GM19467 (cell line): Measurements from ENCODE around the gene MOB2.

ENCODE experiments used
- ATAC-seq: cut with Tn5 transposase; IDR thresholded peaks from one replicate; pipeline ENCODE4 v1.9.1; 2021; ENCODE audit warnings: mild to moderate bottlenecking, moderate library complexity; ENCODE audit not compliant: unreplicated experiment

The MOB2 gene

GRCh38 chr11:1505480-1505879 is 18.9 kb upstream of the MOB2 start:
- no peak for ATAC-seq

GRCh38 chr11:1504581-1505290 is 18.2 kb upstream of the MOB2 start:
- no peak for ATAC-seq

- ATAC-seq: no peak
Measured at GRCh38 chr11:1504138-1504537, 17.6 kb upstream of the MOB2 start.

- ATAC-seq: no peak
Measured at GRCh38 chr11:1503708-1504104, 17.1 kb upstream of the MOB2 start.

- no peak for ATAC-seq
Measured at GRCh38 chr11:1502954-1503707, 16.6 kb upstream of the MOB2 start.

- ATAC-seq: no peak
Measured at GRCh38 chr11:1502168-1502953, 15.8 kb upstream of the MOB2 start.

- ATAC-seq: no peak
Measured at GRCh38 chr11:1501421-1502167, 15.0 kb upstream of the MOB2 start.

- ATAC-seq: no peak
Measured at GRCh38 chr11:1500466-1501420, 14.2 kb upstream of the MOB2 start.

- no peak for ATAC-seq
Measured at GRCh38 chr11:1499899-1500298, 13.3 kb upstream of the MOB2 start.

GRCh38 chr11:1499261-1499890 is 12.8 kb upstream of the MOB2 start:
- ATAC-seq: no peak

- no peak for ATAC-seq
Measured at GRCh38 chr11:1498262-1498661, 11.7 kb upstream of the MOB2 start.

- no peak for ATAC-seq
Measured at GRCh38 chr11:1497600-1497999, 11.0 kb upstream of the MOB2 start.

GRCh38 chr11:1496761-1497095 is 10.1 kb upstream of the MOB2 start:
- no peak for ATAC-seq

GRCh38 chr11:1496091-1496760 is 9.6 kb upstream of the MOB2 start:
- no peak for ATAC-seq

- no peak for ATAC-seq
Measured at GRCh38 chr11:1494650-1495049, 8.1 kb upstream of the MOB2 start.

GRCh38 chr11:1493650-1494244 is 7.2 kb upstream of the MOB2 start:
- no peak for ATAC-seq

- no peak for ATAC-seq
Measured at GRCh38 chr11:1491379-1491778, 4.8 kb upstream of the MOB2 start.

- no peak for ATAC-seq
Measured at GRCh38 chr11:1490651-1491050, 4.1 kb upstream of the MOB2 start.
